H1 (cell line): Measurements from ENCODE around the gene ALDH5A1. TPM values are rescaled to one million over a fixed set of nuclear protein-coding genes. Genes with fewer than 3 reads are reported as not detected.

Experiments used
- CTCF ChIA-PET: fragments of 300-600 bp; sonication (Branson Sonifier 250); formaldehyde crosslinking; loops from one replicate; lab custom pipeline; 2021; ENCODE audit not compliant: partially characterized antibody; lab: Charles Lee
- POLR2A ChIA-PET: fragments of 300-600 bp; sonication (Branson Sonifier 250); formaldehyde crosslinking; loops from one replicate; lab custom pipeline; 2021; ENCODE audit warnings: inconsistent platforms; ENCODE audit not compliant: partially characterized antibody; lab: Charles Lee
- DNase-seq, 2 experiments: peaks; one replicate each; pipeline versions ENCODE4 v3.0.0 to v3.0.0-alpha.2; 2010 to 2022; ENCODE audit warnings: low spot score in 2 of 2, low read depth in 1 of 2, mixed read lengths in 1 of 2
- FAIRE-seq: peaks from 2 replicates; lab custom pipeline; 2011; peaks lifted over from hg19 to GRCh38; lab: Jason Lieb, UNC
- H2AFZ ChIP-seq: 2 replicates; pipeline ENCODE4 v1.8.1; 2012; ENCODE audit warnings: low read length, inconsistent platforms
- H2AK5ac ChIP-seq: 2 replicates; pipeline ENCODE4 v1.6.1; 2013; ENCODE audit warnings: low read depth, low read length
- H2BK120ac ChIP-seq: replicated peaks from 2 replicates; pipeline ENCODE3; 2013; ENCODE audit warnings: low read depth, low read length, inconsistent platforms
- H2BK12ac ChIP-seq: 2 replicates; pipeline ENCODE4 v1.6.1; 2013; ENCODE audit warnings: low read depth, low read length
- H2BK15ac ChIP-seq: 2 replicates; pipeline ENCODE4 v1.6.1; 2013; ENCODE audit warnings: low read length
- H2BK20ac ChIP-seq: 2 replicates; pipeline ENCODE4 v1.6.1; 2013; ENCODE audit warnings: low read length
- H2BK5ac ChIP-seq: 2 replicates; pipeline ENCODE4 v1.6.1; 2013; ENCODE audit warnings: low read depth, low read length
- H3K14ac ChIP-seq: 2 replicates; pipeline ENCODE4 v1.6.1; 2013; ENCODE audit warnings: inconsistent platforms; ENCODE audit not compliant: insufficient read length
- H3K18ac ChIP-seq: 2 replicates; pipeline ENCODE4 v1.6.1; 2013; ENCODE audit warnings: low read length; ENCODE audit errors: extremely low read depth
- H3K23ac ChIP-seq: 2 replicates; pipeline ENCODE4 v1.6.1; 2013; ENCODE audit warnings: inconsistent platforms; ENCODE audit not compliant: insufficient read length
- H3K23me2 ChIP-seq: 2 replicates; pipeline ENCODE4 v1.6.1; 2013; ENCODE audit warnings: low read depth, low read length
- H3K27ac ChIP-seq: 2 replicates; pipeline ENCODE4 v1.6.1; 2011; ENCODE audit warnings: low read depth, low read length, inconsistent platforms
- H3K27me3 ChIP-seq, 4 experiments: replicated peaks in 1 of 4; 1 replicate in 1 of 4; 2 replicates in 3 of 4; pipeline versions ENCODE4 v1.6.1 to v1.8.1; 2011 to 2013; ENCODE audit warnings: low read length in 3 of 4, mild to moderate bottlenecking in 3 of 4, inconsistent platforms in 2 of 4, mixed read lengths in 2 of 4, moderate library complexity in 1 of 4; ENCODE audit not compliant: control insufficient read depth in 3 of 4, insufficient read depth in 3 of 4; ENCODE audit errors: extremely low read depth in 1 of 4
- H3K36me3 ChIP-seq, 4 experiments: 2 replicates each; pipeline versions ENCODE4 v1.6.1 to v1.8.1; 2011 to 2013; ENCODE audit warnings: mild to moderate bottlenecking in 4 of 4, low read length in 3 of 4, moderate library complexity in 2 of 4, control low read depth in 1 of 4, inconsistent platforms in 1 of 4; ENCODE audit not compliant: insufficient read depth in 4 of 4, control insufficient read depth in 2 of 4
- H3K4ac ChIP-seq: replicated peaks from 2 replicates; pipeline ENCODE3; 2013; ENCODE audit warnings: low read length, low read depth, mixed read lengths, inconsistent platforms; ENCODE audit not compliant: insufficient read length
- H3K4me1 ChIP-seq, 4 experiments: replicated peaks in 1 of 4; 1 replicate in 1 of 4; 2 replicates in 3 of 4; pipeline versions ENCODE4 v1.6.1 to v1.8.1; 2011 to 2013; ENCODE audit warnings: low read length in 3 of 4, inconsistent platforms in 2 of 4, mixed read lengths in 1 of 4; ENCODE audit not compliant: insufficient read depth in 4 of 4, control insufficient read depth in 3 of 4
- H3K4me2 ChIP-seq, 2 experiments: 2 replicates each; pipeline versions ENCODE4 v1.6.1 to v1.8.1; 2011 to 2013; ENCODE audit warnings: low read depth in 2 of 2, low read length in 2 of 2, control low read depth in 1 of 2, inconsistent platforms in 1 of 2, mild to moderate bottlenecking in 1 of 2; ENCODE audit not compliant: insufficient read depth in 1 of 2
- H3K4me3 ChIP-seq, 4 experiments: fragments of 200-600, 300-600 bp in 1 of 4; sonication (generic), shearing (Covaris generic), sonication (Bioruptor Twin) in 1 of 4; 2 replicates each; pipeline versions ENCODE4 v1.5.1 to v1.8.1; 2011 to 2016; ENCODE audit warnings: low read length in 4 of 4, low read depth in 3 of 4, control low read depth in 2 of 4, inconsistent platforms in 2 of 4, mild to moderate bottlenecking in 2 of 4, mixed read lengths in 1 of 4, moderate library complexity in 1 of 4; ENCODE audit not compliant: insufficient read depth in 2 of 4; ENCODE audit errors: extremely low read depth in 1 of 4
- H3K56ac ChIP-seq: replicated peaks from 2 replicates; pipeline ENCODE3; 2013; ENCODE audit warnings: low read depth, mild to moderate bottlenecking, mixed read lengths, low read length, inconsistent platforms; ENCODE audit not compliant: insufficient read length
- H3K79me1 ChIP-seq: 2 replicates; pipeline ENCODE4 v1.6.1; 2013; ENCODE audit warnings: low read depth, low read length, control low read depth
- H3K79me2 ChIP-seq, 2 experiments: 2 replicates each; pipeline versions ENCODE4 v1.6.1 to v1.8.1; 2012 to 2013; ENCODE audit warnings: low read length in 2 of 2, mild to moderate bottlenecking in 2 of 2, inconsistent platforms in 1 of 2; ENCODE audit not compliant: insufficient read depth in 2 of 2, control insufficient read depth in 1 of 2
- H3K9ac ChIP-seq, 4 experiments: replicated peaks in 1 of 4; 1 replicate in 1 of 4; 2 replicates in 3 of 4; pipeline versions ENCODE4 v1.6.1 to v1.8.1; 2011 to 2013; ENCODE audit warnings: low read depth in 3 of 4, low read length in 3 of 4, control low read depth in 2 of 4, mild to moderate bottlenecking in 2 of 4, moderate library complexity in 2 of 4, inconsistent platforms in 1 of 4; ENCODE audit errors: extremely low read depth in 1 of 4
- H3K9me3 ChIP-seq, 2 experiments: 2 replicates each; pipeline versions ENCODE4 v1.6.1 to v1.8.1; 2012 to 2013; ENCODE audit warnings: mild to moderate bottlenecking in 2 of 2, moderate library complexity in 2 of 2, control low read depth in 1 of 2, inconsistent platforms in 1 of 2, low read depth in 1 of 2, low read length in 1 of 2, mixed read lengths in 1 of 2; ENCODE audit not compliant: insufficient read depth in 2 of 2
- H4K20me1 ChIP-seq, 2 experiments: replicated peaks in 1 of 2; 2 replicates each; pipeline versions ENCODE3 to v1.8.1; 2011 to 2013; ENCODE audit warnings: inconsistent platforms in 2 of 2, low read length in 2 of 2, mild to moderate bottlenecking in 1 of 2; ENCODE audit not compliant: insufficient read depth in 2 of 2, control insufficient read depth in 1 of 2
- H4K5ac ChIP-seq: 2 replicates; pipeline ENCODE4 v1.6.1; 2013; ENCODE audit warnings: low read length, low read depth, mixed read lengths, inconsistent platforms; ENCODE audit not compliant: insufficient read length
- H4K8ac ChIP-seq: 2 replicates; pipeline ENCODE4 v1.8.0; 2013; ENCODE audit warnings: mild to moderate bottlenecking, moderate library complexity, low read length, inconsistent platforms; ENCODE audit not compliant: insufficient read depth; ENCODE audit errors: extremely low read depth
- H4K91ac ChIP-seq: replicated peaks from 2 replicates; pipeline ENCODE3; 2013; ENCODE audit warnings: low read length, mixed read lengths, inconsistent platforms; ENCODE audit not compliant: insufficient read length
- CTCF ChIP-seq, 3 experiments: IDR thresholded peaks; 1 replicate in 2 of 3; 2 replicates in 1 of 3; pipeline versions ENCODE4 v1.5.1 to v1.6.1; 2011; ENCODE audit warnings: low read length in 3 of 3, mild to moderate bottlenecking in 3 of 3, inconsistent platforms in 2 of 3, low read depth in 1 of 3, moderate library complexity in 1 of 3; ENCODE audit not compliant: insufficient read depth in 1 of 3; ENCODE audit errors: control extremely low read depth in 1 of 3
- E2F6 ChIP-seq: IDR thresholded peaks from 2 replicates; pipeline ENCODE4 v1.6.1; 2012; ENCODE audit warnings: inconsistent platforms
- HDAC6 ChIP-seq: IDR thresholded peaks from one replicate; pipeline ENCODE4 v1.7.1; 2012; ENCODE audit warnings: low read depth, mild to moderate bottlenecking, inconsistent platforms, low read length, moderate library complexity
- JUND ChIP-seq: IDR thresholded peaks from 2 replicates; pipeline ENCODE4 v1.6.1; 2011; ENCODE audit warnings: mild to moderate bottlenecking, improper control_type of control experiment, low read length
- KDM5A ChIP-seq: fragments of 200-600 bp; IDR thresholded peaks from 2 replicates; pipeline ENCODE4 v1.7.1; 2012; ENCODE audit warnings: mild to moderate bottlenecking, low read length, inconsistent platforms, mixed read lengths
- POLR2AphosphoS5 ChIP-seq: IDR thresholded peaks from 2 replicates; pipeline ENCODE4 v1.6.1; 2011; ENCODE audit warnings: low read depth, low read length
- POU5F1 ChIP-seq: IDR thresholded peaks from 2 replicates; pipeline ENCODE4 v1.6.1; 2011; ENCODE audit warnings: low read depth, mild to moderate bottlenecking, low read length, moderate library complexity
- RAD21 ChIP-seq, 2 experiments: IDR thresholded peaks in 1 of 2; conservative IDR thresholded peaks in 1 of 2; 2 replicates each; pipeline ENCODE4 v1.6.1; 2011; ENCODE audit warnings: low read depth in 2 of 2, low read length in 2 of 2, improper control_type of control experiment in 1 of 2, inconsistent platforms in 1 of 2, mild to moderate bottlenecking in 1 of 2, moderate library complexity in 1 of 2
- SAP30 ChIP-seq: fragments of 300-600 bp; sonication (generic); IDR thresholded peaks from 2 replicates; pipeline ENCODE4 v1.7.1; 2012; ENCODE audit warnings: low read length, moderate library complexity, mild to moderate bottlenecking, inconsistent platforms; ENCODE audit not compliant: insufficient read depth, insufficient replicate concordance
- SIRT6 ChIP-seq: IDR thresholded peaks from one replicate; pipeline ENCODE4 v1.7.1; 2012; ENCODE audit warnings: low read length, inconsistent platforms
- TCF12 ChIP-seq: IDR thresholded peaks from 2 replicates; pipeline ENCODE4 v1.6.1; 2011; ENCODE audit warnings: low read depth, mild to moderate bottlenecking, low read length
- WGBS, 2 experiments: shearing (Covaris generic) in 1 of 2; methylation state at CpG; one replicate each; pipeline versions ENCODE4 v1.1.6 to v1.1.7; 2013 to 2015; ENCODE audit warnings: low lambda C conversion rate in 2 of 2, mixed read lengths in 2 of 2, inconsistent platforms in 1 of 2, low coverage in 1 of 2, missing lambda C conversion rate in 1 of 2; ENCODE audit not compliant: insufficient replicate concordance in 2 of 2, insufficient coverage in 1 of 2, insufficient read length in 1 of 2; ENCODE audit errors: extremely low coverage in 1 of 2, missing lambda C conversion rate in 1 of 2; 5-methylcytosine and 5-hydroxymethylcytosine counted together
- polyA plus RNA-seq, 7 experiments: library from polyadenylated mRNA; depleted of rRNA in 3 of 7; stranded (reverse) in 5 of 7; unstranded in 2 of 7; fragments of >200 nt in 5 of 7; fragments of 200-250 nt in 2 of 7; gene quantifications; 1 replicate in 5 of 7; 2 replicates in 1 of 7; 4 replicates in 1 of 7; pipeline versions ENCODE4 v1.2.1 to v1.2.3, GENCODE V29; 2011 to 2013; ENCODE audit warnings: missing spikeins in 2 of 7, mixed read lengths in 2 of 7
- total RNA-seq: library from RNA; stranded (reverse); fragmentation: NEBNext Ultra II Directional; extraction: Animal tissue kit (Norgen Biotek cat#: 25700); gene quantifications from 2 replicates; pipeline ENCODE4 v1.2.1, GENCODE V29; 2021

ALDH5A1 gene
- total and polyA plus RNA-seq, 2 of the 8 experiments (the other 6 are each of a cell fraction or from before 2014, with no cell fraction given): 1.5 to 2.4 TPM

- no peak for FAIRE-seq
- Histone ChIP-seq H3K36me3 (no peaks in the 10 kb centered on the region), H3K56ac (no peak overlapping the region), H3K4me2 (no peak overlapping the region), H2AFZ (no peak overlapping the region), H4K5ac (no peak overlapping the region), H3K4me1 (no peaks in the 10 kb centered on the region), H3K79me2 (no peaks in the 10 kb centered on the region), H2BK15ac (no peak overlapping the region), H3K23ac (no peak overlapping the region), H3K18ac (no peak overlapping the region), H2BK20ac (no peak overlapping the region), H2BK5ac (no peak overlapping the region), H4K20me1 (no peaks in the 10 kb centered on the region), H3K4me3 (no peak overlapping the region), H2BK120ac (no peak overlapping the region), H3K4ac (no peak overlapping the region), H3K27ac (no peak overlapping the region), H3K27me3 (no peaks in the 10 kb centered on the region), H3K79me1 (no peaks in the 10 kb centered on the region), H2AK5ac (no peak overlapping the region), H3K14ac (no peak overlapping the region), H4K91ac (no peak overlapping the region), H4K8ac (no peak overlapping the region), H3K9me3 (no peaks in the 10 kb centered on the region), H3K23me2 (no peaks in the 10 kb centered on the region; the same call in 1 of the 2 replicates), H3K9ac (no peak overlapping the region), H2BK12ac (no peak overlapping the region)
- DNase-seq: no peak
- 93% methylated on average over 10 of the region's 10 CpGs; no CpG with 5 or more reads in 1 of the 2 experiments for WGBS, 2 experiments
- CTCF ChIA-PET: interaction anchor here (0.6 to 4.0 kb wide), 22 partner anchors 9 to 292 kb away, joined by 3 to 19 read pairs (median 4); partner anchors contain the start of genes ALDH5A1 and GPLD1
- POLR2A ChIA-PET: interaction anchor here (1.3 kb wide), 1 partner anchor 40 kb away, joined by 4 read pairs; no protein-coding TSS in a partner anchor
- TF ChIP-seq KDM5A (no peak), SIRT6 (no peak), TCF12 (no peak), SAP30 (no peak), POLR2AphosphoS5 (no peak), JUND (no peak), CTCF (IDR thresholded peaks at IDR 0.05; ENCODE audit: control extremely low read depth in 1 of 3, insufficient read depth in 1 of 3, low read depth in 1 of 3, low read length in 3 of 3) (peak in 2 of 3 experiments; percentile 9 to 16; a peak in 2 of 4 replicates), RAD21 (IDR thresholded peaks at IDR 0.05 in 1 of 2, conservative IDR thresholded peaks at IDR 0.05 in 1 of 2; ENCODE audit: low read depth in 2 of 2, low read length in 2 of 2) (peak; percentile 21 to 42), E2F6 (no peak), HDAC6 (no peak), POU5F1 (no peak)
Observed at GRCh38 chr6:24564081-24564480, 69.3 kb downstream of the ALDH5A1 start.
